Activated naive CD4-positive, alpha-beta T cell treated with anti-CD3 and anti-CD28 coated beads, Interleukin-2, amount 50 U/mL, for 72 hours (primary cell): Measurements from ENCODE around the gene TBL1XR1. TPM values are rescaled to one million over a fixed set of nuclear protein-coding genes. Genes with fewer than 3 reads are reported as not detected.

Source experiments
- ATAC-seq, 2 donors: fragments of 150-1000 bp; cut with Tn5 transposase; 2 replicates each; pipeline ENCODE4 v1.10.0; 2021; ENCODE audit warnings: mild to moderate bottlenecking in 2 of 2, moderate library complexity in 2 of 2
- DNase-seq, 2 donors: peaks; one replicate each; pipeline ENCODE4 v3.0.0; 2021 to 2022; ENCODE audit warnings: low spot score in 2 of 2
- H3K27ac Mint-ChIP-seq, 2 donors: one replicate each; pipeline ENCODE4 v1.8.0; 2022; ENCODE audit warnings: mild to moderate bottlenecking in 2 of 2, mixed read lengths in 2 of 2
- H3K36me3 Mint-ChIP-seq, 2 donors: one replicate each; pipeline ENCODE4 v1.8.0; 2022; ENCODE audit warnings: mixed read lengths in 2 of 2
- H3K9me3 Mint-ChIP-seq, 2 donors: one replicate each; pipeline ENCODE4 v1.8.0; 2022; ENCODE audit warnings: mixed read lengths in 2 of 2
- total RNA-seq, 2 donors: library from RNA; stranded (reverse); gene quantifications; one replicate each; pipeline ENCODE4 v1.2.3, GENCODE V29; 2022

TBL1XR1 gene
- total RNA-seq, 2 donors from 2014 or later, result 130 to 184 TPM

GRCh38 chr3:176969506-176969905 is 227.8 kb downstream of the TBL1XR1 start:
- Mint-ChIP-seq H3K27ac (no peak overlapping the region), H3K36me3 (no peaks in the 10 kb centered on the region), H3K9me3 (peaks cover 0 to 5% of the 10 kb centered on the region in 2 donors)
- DNase-seq (no peak), ATAC-seq (no peak)
